Measurements from ENCODE around the gene NCAPH2. TPM values are rescaled to one million over a fixed set of nuclear protein-coding genes. Genes with fewer than 3 reads are reported as not detected.

The NCAPH2 gene
- total and polyA plus RNA-seq, 2 donors from 2014 or later, result 31.4 to 41.5 TPM

GRCh38 chr22:50530877-50531545, 23.0 kb downstream of the NCAPH2 start:
- H3K36me3 ChIP-seq (ENCODE audit: control insufficient read depth in 2 of 3, insufficient read depth in 3 of 3, low read length in 3 of 3), result no peaks in the 10 kb centered on the region
- no peaks in the 10 kb centered on the region for H3K9me3 ChIP-seq (ENCODE audit: control insufficient read depth in 2 of 3, insufficient read depth in 1 of 3, low read length in 3 of 3)
- peaks cover 7% of the 10 kb centered on the region for H3K27me3 ChIP-seq (ENCODE audit: control insufficient read depth, insufficient read depth, low read length)
- DNase-seq (peak in 4 of 5 donors; percentile 72 to 97 (median 79)), FAIRE-seq (no peak)
- intact Hi-C loops (cut with DNase I), result no loop called here
- peaks cover 0 to 19% (median 0%) of the 10 kb centered on the region in 3 donors for H3K4me1 ChIP-seq (ENCODE audit: control insufficient read depth in 2 of 3, insufficient read depth in 2 of 3, low read depth in 1 of 3, low read length in 3 of 3)
- peak overlapping the region in 2 of 3 donors; percentile 69 for H3K9ac ChIP-seq (ENCODE audit: low read length in 3 of 3)
- TF ChIP-seq CTCF (IDR thresholded peaks at IDR 0.05; ENCODE audit: borderline replicate concordance, extremely low read depth, insufficient read depth), result no peak
- peak overlapping the region; percentile 87 to 96 for H3K27ac ChIP-seq (ENCODE audit: low read depth in 2 of 2, low read length in 2 of 2)
- H3K4me3 ChIP-seq (ENCODE audit: low read length in 3 of 3), result peak overlapping the region in 2 of 3 donors; percentile 50 to 56

- peak overlapping the region in 2 of 3 donors; percentile 50 to 56 for H3K4me3 ChIP-seq (ENCODE audit: low read length in 3 of 3)
- peaks cover 7% of the 10 kb centered on the region for H3K27me3 ChIP-seq (ENCODE audit: control insufficient read depth, insufficient read depth, low read length)
- peak overlapping the region; percentile 87 to 96 for H3K27ac ChIP-seq (ENCODE audit: low read depth in 2 of 2, low read length in 2 of 2)
- H3K9me3 ChIP-seq (ENCODE audit: control insufficient read depth in 2 of 3, insufficient read depth in 1 of 3, low read length in 3 of 3), result no peaks in the 10 kb centered on the region
- H3K4me1 ChIP-seq (ENCODE audit: control insufficient read depth in 2 of 3, insufficient read depth in 2 of 3, low read depth in 1 of 3, low read length in 3 of 3), result peaks cover 0 to 17% (median 0%) of the 10 kb centered on the region in 3 donors
- peak overlapping the region in 2 of 3 donors; percentile 46 to 69 for H3K9ac ChIP-seq (ENCODE audit: low read length in 3 of 3)
- no peak for TF ChIP-seq CTCF (IDR thresholded peaks at IDR 0.05; ENCODE audit: borderline replicate concordance, extremely low read depth, insufficient read depth)
- intact Hi-C loops (cut with DNase I), result no loop called here
- no peaks in the 10 kb centered on the region for H3K36me3 ChIP-seq (ENCODE audit: control insufficient read depth in 2 of 3, insufficient read depth in 3 of 3, low read length in 3 of 3)
- no peak for FAIRE-seq
- peak in 2 of 5 donors; percentile 69 to 92 for DNase-seq
These were observed 23.5 kb downstream of the NCAPH2 start for GRCh38 chr22:50531546-50531961.

GRCh38 chr22:50531962-50532674, 24.1 kb downstream of the NCAPH2 start:
- peak overlapping the region in 1 of 3 donors; percentile 56 for H3K4me3 ChIP-seq (ENCODE audit: low read length in 3 of 3)
- H3K27me3 ChIP-seq (ENCODE audit: control insufficient read depth, insufficient read depth, low read length), result peaks cover 7% of the 10 kb centered on the region
- H3K27ac ChIP-seq (ENCODE audit: low read depth in 2 of 2, low read length in 2 of 2), result peak overlapping the region; percentile 87 to 96
- H3K9ac ChIP-seq (ENCODE audit: low read length in 3 of 3), result peak overlapping the region in 2 of 3 donors; percentile 46 to 48
- FAIRE-seq (no peak), DNase-seq (peak; percentile 64 to 94 (median 80))
- no peaks in the 10 kb centered on the region for H3K9me3 ChIP-seq (ENCODE audit: control insufficient read depth in 2 of 3, insufficient read depth in 1 of 3, low read length in 3 of 3)
- intact Hi-C loops (cut with DNase I), result no loop called here
- TF ChIP-seq CTCF (IDR thresholded peaks at IDR 0.05; ENCODE audit: borderline replicate concordance, extremely low read depth, insufficient read depth), result no peak
- H3K36me3 ChIP-seq (ENCODE audit: control insufficient read depth in 2 of 3, insufficient read depth in 3 of 3, low read length in 3 of 3), result no peaks in the 10 kb centered on the region
- peaks cover 0 to 12% (median 0%) of the 10 kb centered on the region in 3 donors for H3K4me1 ChIP-seq (ENCODE audit: control insufficient read depth in 2 of 3, insufficient read depth in 2 of 3, low read depth in 1 of 3, low read length in 3 of 3)
